Neural progenitor cell (in vitro differentiated cells): ENCODE measurements around the gene CSNK2A3. TPM values are rescaled to one million over a fixed set of nuclear protein-coding genes. Genes with fewer than 3 reads are reported as not detected.

Source experiments
- DNase-seq: peaks from one replicate; pipeline ENCODE4 v3.0.0-alpha.2; 2016; ENCODE audit warnings: low spot score
- H2AFZ ChIP-seq: fragments of 200-600 bp; sonication (generic); replicated peaks from 2 replicates; pipeline ENCODE4 v1.6.1; 2016; ENCODE audit warnings: antibody characterized with exemption
- H3F3A ChIP-seq: fragments of 200-600 bp; sonication (generic); 2 replicates; pipeline ENCODE4 v1.6.1; 2016; ENCODE audit warnings: antibody characterized with exemption, low read depth
- H3K27ac ChIP-seq: fragments of 200-600 bp; sonication (generic); 2 replicates; pipeline ENCODE4 v1.5.1; 2016; ENCODE audit warnings: mild to moderate bottlenecking
- H3K27me3 ChIP-seq: fragments of 200-600 bp; sonication (generic); 2 replicates; pipeline ENCODE4 v1.6.1; 2016; ENCODE audit warnings: mild to moderate bottlenecking, moderate library complexity
- H3K36me3 ChIP-seq: fragments of 200-600 bp; sonication (generic); 2 replicates; pipeline ENCODE4 v1.5.1; 2016
- H3K4me1 ChIP-seq: fragments of 200-600 bp; sonication (generic); 2 replicates; pipeline ENCODE4 v1.6.1; 2016; ENCODE audit warnings: mixed run types
- H3K4me2 ChIP-seq: fragments of 200-600 bp; sonication (generic); 2 replicates; pipeline ENCODE4 v1.6.1; 2016
- H3K4me3 ChIP-seq: fragments of 200-600 bp; sonication (generic); 2 replicates; pipeline ENCODE4 v1.5.1; 2016
- H3K79me2 ChIP-seq: fragments of 200-600 bp; sonication (generic); 2 replicates; pipeline ENCODE4 v1.6.1; 2016; ENCODE audit warnings: low read depth
- H3K9ac ChIP-seq: fragments of 200-600 bp; sonication (generic); 2 replicates; pipeline ENCODE4 v1.6.1; 2016
- H3K9me3 ChIP-seq: fragments of 200-600 bp; sonication (generic); 2 replicates; pipeline ENCODE4 v1.5.1; 2016; ENCODE audit warnings: low read depth
- H4K20me1 ChIP-seq: fragments of 200-600 bp; sonication (generic); 2 replicates; pipeline ENCODE4 v1.6.1; 2016; ENCODE audit warnings: low read depth
- H3K27ac Mint-ChIP-seq: 3 replicates; pipeline ENCODE4 v1.8.0; 2021; ENCODE audit warnings: mixed read lengths
- H3K27me3 Mint-ChIP-seq: 2 replicates; pipeline ENCODE4 v1.8.0; 2022; ENCODE audit warnings: low read depth, mild to moderate bottlenecking, inconsistent platforms, moderate library complexity, mixed read lengths; ENCODE audit not compliant: insufficient read depth
- H3K36me3 Mint-ChIP-seq: 3 replicates; pipeline ENCODE4 v1.8.0; 2021; ENCODE audit warnings: mixed read lengths
- H3K4me1 Mint-ChIP-seq: 3 replicates; pipeline ENCODE4 v1.8.0; 2021; ENCODE audit warnings: mixed read lengths
- H3K4me3 Mint-ChIP-seq: 3 replicates; pipeline ENCODE4 v1.8.0; 2021; ENCODE audit warnings: mild to moderate bottlenecking, moderate library complexity, mixed read lengths
- H3K9me3 Mint-ChIP-seq: 3 replicates; pipeline ENCODE4 v1.8.0; 2020; ENCODE audit warnings: mixed read lengths
- CTCF ChIP-seq: fragments of 200-600 bp; sonication (generic); IDR thresholded peaks from 2 replicates; pipeline ENCODE4 v1.5.1; 2017; ENCODE audit warnings: antibody characterized with exemption, mild to moderate bottlenecking
- EZH2 ChIP-seq: fragments of 200-600 bp; sonication (generic); IDR thresholded peaks from 2 replicates; pipeline ENCODE4 v1.6.1; 2017; ENCODE audit warnings: antibody characterized with exemption, mild to moderate bottlenecking, moderate library complexity
- EZH2phosphoT487 ChIP-seq: fragments of 200-600 bp; sonication (generic); IDR thresholded peaks from 2 replicates; pipeline ENCODE4 v1.6.1; 2017; ENCODE audit warnings: antibody characterized with exemption
- total RNA-seq: library from RNA; depleted of rRNA; stranded (reverse); fragments of >200 nt; gene quantifications from 2 replicates; pipeline ENCODE4 v1.2.3, GENCODE V29; 2015; ENCODE audit warnings: low replicate concordance

Gene CSNK2A3
- total RNA-seq, 1 donor from 2014 or later, result 5.9 TPM

- no peaks in the 10 kb centered on the region for H3K27me3 ChIP-seq
Measured at GRCh38 chr11:11316651-11317230, 36.3 kb downstream of the CSNK2A3 start.

GRCh38 chr11:11313902-11314692, 39.0 kb downstream of the CSNK2A3 start:
- no peak overlapping the region for H2AFZ ChIP-seq
- no peaks in the 10 kb centered on the region for H3K79me2 ChIP-seq
- no peaks in the 10 kb centered on the region for H3K9me3 ChIP-seq
- Mint-ChIP-seq H3K27ac (no peak overlapping the region), H3K4me3 (no peak overlapping the region), H3K4me1 (peaks cover 8% of the 10 kb centered on the region), H3K36me3 (no peaks in the 10 kb centered on the region), H3K27me3 (peaks cover 4% of the 10 kb centered on the region), H3K9me3 (no peaks in the 10 kb centered on the region)
- H3K27ac ChIP-seq, result no peak overlapping the region
- TF ChIP-seq EZH2, result no peak
- no peak for TF ChIP-seq CTCF
- TF ChIP-seq EZH2phosphoT487, result no peak
- no peak overlapping the region for H3K9ac ChIP-seq
- H3F3A ChIP-seq, result no peaks in the 10 kb centered on the region
- H3K36me3 ChIP-seq, result no peaks in the 10 kb centered on the region
- H3K4me1 ChIP-seq, result no peaks in the 10 kb centered on the region
- no peak overlapping the region for H3K4me3 ChIP-seq
- H3K4me2 ChIP-seq, result no peak overlapping the region
- no peaks in the 10 kb centered on the region for H4K20me1 ChIP-seq
- no peaks in the 10 kb centered on the region for H3K27me3 ChIP-seq
- no peak for DNase-seq

More at GRCh38 chr11:11316651-11317230, 36.3 kb downstream of the CSNK2A3 start:
- no peaks in the 10 kb centered on the region for H3K79me2 ChIP-seq
- no peak overlapping the region for H3K4me3 ChIP-seq
- no peak overlapping the region for H3K9ac ChIP-seq
- Mint-ChIP-seq H3K4me1 (peaks cover 17% of the 10 kb centered on the region), H3K4me3 (no peak overlapping the region), H3K27ac (no peak overlapping the region), H3K27me3 (peaks cover 4% of the 10 kb centered on the region), H3K9me3 (no peaks in the 10 kb centered on the region), H3K36me3 (no peaks in the 10 kb centered on the region)
- H3K9me3 ChIP-seq, result no peaks in the 10 kb centered on the region
- no peak for TF ChIP-seq CTCF
- no peak for TF ChIP-seq EZH2phosphoT487
- TF ChIP-seq EZH2, result no peak
- no peak overlapping the region for H3K27ac ChIP-seq
- no peak overlapping the region for H3K4me2 ChIP-seq
- H2AFZ ChIP-seq, result no peak overlapping the region
- H3K36me3 ChIP-seq, result no peaks in the 10 kb centered on the region
- peaks cover 8% of the 10 kb centered on the region for H3K4me1 ChIP-seq
- H4K20me1 ChIP-seq, result no peaks in the 10 kb centered on the region
- no peaks in the 10 kb centered on the region for H3F3A ChIP-seq
- no peak for DNase-seq

- no peak overlapping the region for H3K4me3 ChIP-seq
- H3K36me3 ChIP-seq, result no peaks in the 10 kb centered on the region
- peaks cover 8% of the 10 kb centered on the region for H3K4me1 Mint-ChIP-seq
- H3F3A ChIP-seq, result no peaks in the 10 kb centered on the region
- H3K4me2 ChIP-seq, result no peak overlapping the region
- no peak overlapping the region for H3K4me3 Mint-ChIP-seq
- H3K9me3 Mint-ChIP-seq, result no peaks in the 10 kb centered on the region
- no peaks in the 10 kb centered on the region for H3K79me2 ChIP-seq
- H3K36me3 Mint-ChIP-seq, result no peaks in the 10 kb centered on the region
- no peak for DNase-seq
- no peak for TF ChIP-seq EZH2phosphoT487
- no peaks in the 10 kb centered on the region for H3K27me3 ChIP-seq
- no peak overlapping the region for H3K9ac ChIP-seq
- no peak overlapping the region for H3K27ac Mint-ChIP-seq
- H3K27me3 Mint-ChIP-seq, result peaks cover 4% of the 10 kb centered on the region
- H3K27ac ChIP-seq, result no peak overlapping the region
- no peak overlapping the region for H2AFZ ChIP-seq
- no peaks in the 10 kb centered on the region for H3K4me1 ChIP-seq
- H4K20me1 ChIP-seq, result no peaks in the 10 kb centered on the region
- no peaks in the 10 kb centered on the region for H3K9me3 ChIP-seq
Measured at GRCh38 chr11:11313426-11313825, 39.6 kb downstream of the CSNK2A3 start.

GRCh38 chr11:11312738-11313137, 40.3 kb downstream of the CSNK2A3 start:
- DNase-seq, result no peak
- no peak overlapping the region for H3K27ac Mint-ChIP-seq

More at GRCh38 chr11:11312738-11313137, 40.3 kb downstream of the CSNK2A3 start:
- Histone ChIP-seq H3K79me2 (no peaks in the 10 kb centered on the region), H3K4me2 (no peak overlapping the region), H4K20me1 (no peaks in the 10 kb centered on the region), H3K4me1 (no peaks in the 10 kb centered on the region), H3K4me3 (no peak overlapping the region), H3K27me3 (no peaks in the 10 kb centered on the region), H3K9me3 (no peaks in the 10 kb centered on the region), H3K9ac (no peak overlapping the region), H3K27ac (no peak overlapping the region), H3K36me3 (no peaks in the 10 kb centered on the region), H3F3A (no peaks in the 10 kb centered on the region), H2AFZ (no peak overlapping the region)
- no peak overlapping the region for H3K4me3 Mint-ChIP-seq
- peaks cover 8% of the 10 kb centered on the region for H3K4me1 Mint-ChIP-seq
- H3K36me3 Mint-ChIP-seq, result no peaks in the 10 kb centered on the region
- no peaks in the 10 kb centered on the region for H3K9me3 Mint-ChIP-seq
- H3K27me3 Mint-ChIP-seq, result peaks cover 4% of the 10 kb centered on the region
- TF ChIP-seq EZH2phosphoT487 (no peak), EZH2 (no peak), CTCF (no peak)
